HG03457 (cell line): ENCODE measurements around the gene CMSS1.

Experiments used
- ATAC-seq: cut with Tn5 transposase; IDR thresholded peaks from one replicate; pipeline ENCODE4 v1.9.1; 2021; ENCODE audit warnings: moderate number of reproducible peaks; ENCODE audit not compliant: unreplicated experiment

CMSS1 gene

GRCh38 chr3:99978221-99978620 lies 160.6 kb downstream of the CMSS1 start:
- ATAC-seq: no peak

- ATAC-seq: no peak
Measured at GRCh38 chr3:99980606-99981005, 162.9 kb downstream of the CMSS1 start.

GRCh38 chr3:99981138-99981537 lies 163.5 kb downstream of the CMSS1 start:
- ATAC-seq: no peak

DNA sequence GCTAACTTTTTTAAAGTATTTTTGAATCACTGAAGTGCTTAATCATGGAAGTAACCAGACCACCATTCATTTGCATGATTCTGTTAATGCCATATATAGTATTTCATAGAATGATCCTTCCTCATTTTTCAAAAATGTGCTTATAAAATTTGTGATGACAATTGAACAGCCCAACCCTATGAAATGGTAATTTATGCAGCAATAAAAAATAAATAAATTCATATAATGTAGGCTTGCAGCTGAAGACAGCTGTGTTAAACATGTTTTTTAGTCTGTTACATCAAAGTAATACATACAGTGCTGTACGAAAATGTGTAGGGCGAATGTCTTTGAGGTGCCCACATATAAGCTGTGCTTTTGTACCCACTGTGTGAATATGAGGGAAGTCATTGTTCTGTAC lies 165.0 kb downstream of the CMSS1 start:
- ATAC-seq: no peak

GRCh38 chr3:99984139-99984538 lies 166.5 kb downstream of the CMSS1 start:
- no peak for ATAC-seq

GRCh38 chr3:99984668-99985067 lies 167.0 kb downstream of the CMSS1 start:
- ATAC-seq: no peak

DNA sequence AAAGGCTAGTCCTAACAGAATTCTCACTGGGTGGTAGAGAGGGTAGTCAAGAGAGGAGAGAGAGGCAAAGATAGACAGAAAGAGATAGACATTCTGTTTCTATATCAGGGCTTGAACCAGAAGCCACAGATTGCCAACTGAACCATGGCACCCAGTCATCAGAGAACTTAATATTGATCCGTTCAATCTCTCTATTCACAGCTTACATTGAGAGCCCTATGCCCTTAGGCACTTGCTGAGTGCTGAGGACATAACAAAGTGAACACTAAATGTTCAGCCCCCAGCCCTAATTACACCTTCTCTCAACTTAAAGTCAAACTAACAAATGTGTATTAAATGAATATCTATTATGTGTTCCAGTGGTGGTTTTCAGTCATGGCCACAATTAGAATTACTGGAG lies 172.5 kb downstream of the CMSS1 start:
- no peak for ATAC-seq

GRCh38 chr3:99997293-99997692 lies 179.6 kb downstream of the CMSS1 start:
- no peak for ATAC-seq

GRCh38 chr3:99999536-99999935 lies 181.9 kb downstream of the CMSS1 start:
- no peak for ATAC-seq

DNA sequence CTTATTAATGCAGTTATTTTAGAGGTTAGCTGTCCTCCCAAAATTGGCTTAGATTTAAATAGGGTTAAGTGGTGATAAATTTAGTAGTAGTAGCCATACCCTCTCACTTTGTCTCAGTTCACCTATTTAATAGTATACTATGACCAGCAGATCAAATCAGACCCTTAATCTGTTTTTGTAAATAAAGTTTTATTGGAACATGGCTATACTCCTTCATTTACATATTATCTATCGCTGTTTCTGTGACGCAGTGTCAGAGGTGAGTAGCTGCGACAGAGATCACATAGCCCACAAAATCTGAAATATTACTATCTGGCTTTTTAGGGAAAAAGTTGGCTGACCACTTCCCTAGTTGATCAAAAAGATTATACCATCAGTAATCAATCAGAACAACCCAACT lies 183.4 kb downstream of the CMSS1 start:
- ATAC-seq: no peak

GRCh38 chr3:100001526-100002270 lies 184.0 kb downstream of the CMSS1 start:
- no peak for ATAC-seq

DNA sequence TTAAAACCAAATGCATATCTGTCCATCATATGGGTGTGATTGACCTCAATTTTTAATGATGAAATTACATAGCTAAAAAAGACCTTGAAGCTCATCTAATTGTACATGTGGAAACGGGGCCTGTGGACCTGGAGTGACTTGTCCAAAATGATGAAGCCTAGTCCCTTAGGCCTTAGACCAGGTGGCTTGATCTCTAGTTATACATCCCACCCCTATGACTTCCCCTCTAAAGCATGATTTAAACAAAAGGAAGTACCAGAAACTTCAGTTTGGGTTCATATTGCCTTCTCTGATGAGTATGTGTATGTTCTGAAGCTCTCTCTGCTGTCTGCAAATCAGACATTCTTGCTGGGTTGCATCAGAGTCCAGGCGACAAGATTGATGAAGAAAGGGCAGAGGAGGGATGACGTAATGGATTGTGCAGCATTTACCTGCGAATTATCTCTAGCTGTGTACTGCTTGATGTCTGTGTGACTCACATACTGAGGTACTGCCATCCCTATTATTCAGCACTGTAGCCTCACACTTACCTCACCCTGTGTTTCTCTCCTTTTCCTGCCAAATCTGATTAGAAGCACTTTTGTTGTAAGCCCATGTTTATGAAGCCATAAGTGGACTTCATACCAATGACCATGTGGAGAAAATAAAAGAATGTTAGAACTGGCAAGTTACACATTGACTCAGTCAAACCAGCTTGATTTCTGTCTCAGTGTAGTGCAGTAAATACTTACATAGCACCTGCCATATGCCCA lies 185.1 kb downstream of the CMSS1 start:
- ATAC-seq: no peak

DNA sequence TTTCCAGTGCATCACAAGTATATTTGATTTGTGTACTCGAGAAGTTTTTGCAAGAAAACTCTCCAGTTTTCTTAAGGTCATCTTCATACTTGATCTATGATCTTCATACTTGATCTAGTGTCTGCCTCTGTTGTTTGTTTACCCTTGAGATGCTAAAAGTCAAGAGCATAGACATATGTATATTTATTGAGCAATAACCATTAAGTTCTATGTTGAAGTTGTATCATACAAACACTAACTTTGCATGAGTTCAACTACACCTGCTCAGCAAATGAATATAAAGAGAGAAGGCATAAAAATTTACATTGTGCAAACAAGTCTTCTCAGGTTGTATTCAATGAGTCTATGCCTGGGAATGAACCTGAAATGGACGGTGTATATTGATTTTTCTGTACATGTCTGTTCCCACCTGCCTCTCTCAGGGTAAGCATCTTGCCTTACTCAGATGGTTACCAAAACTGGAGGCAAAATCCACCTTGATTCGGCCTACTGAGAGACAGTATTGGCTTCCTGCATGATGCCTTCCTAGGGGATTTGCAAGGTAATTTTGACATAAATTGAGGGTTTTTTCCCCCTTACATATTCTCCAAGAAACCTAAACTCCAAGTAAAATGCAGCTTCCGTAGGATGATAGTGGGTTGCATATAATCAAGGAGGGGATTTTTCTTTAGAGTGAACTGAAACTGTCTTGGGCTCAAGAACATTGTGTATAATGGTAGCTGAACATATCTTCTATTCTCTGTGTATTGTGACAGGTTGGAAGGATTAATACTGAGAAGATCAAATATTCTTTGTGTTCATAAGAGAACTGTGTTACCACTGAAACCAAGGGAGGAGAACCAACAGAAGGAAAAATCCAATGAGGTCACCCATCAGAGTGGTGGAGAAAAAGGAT lies 186.2 kb downstream of the CMSS1 start:
- ATAC-seq: no peak

DNA sequence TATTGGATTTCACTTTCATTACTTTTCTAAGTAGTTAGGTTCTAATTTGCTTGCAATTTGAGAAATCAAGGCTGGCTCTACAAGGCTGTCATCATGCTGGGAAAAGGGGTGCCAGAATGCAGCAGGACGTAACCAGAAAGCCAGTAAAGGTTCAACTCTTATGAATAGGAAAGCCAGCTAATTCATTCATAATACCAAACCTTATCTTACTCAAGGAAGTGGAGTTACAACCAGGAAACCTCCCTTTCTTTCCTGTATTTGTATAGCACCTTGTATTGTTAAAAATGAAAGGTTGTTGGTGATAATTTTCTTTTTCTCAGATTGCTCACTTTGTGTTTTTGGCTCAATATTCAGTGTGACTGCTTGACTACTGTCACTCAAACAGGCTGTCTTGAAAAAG lies 187.3 kb downstream of the CMSS1 start:
- no peak for ATAC-seq

GRCh38 chr3:100005665-100006393 lies 188.2 kb downstream of the CMSS1 start:
- ATAC-seq: no peak

- no peak for ATAC-seq
Measured at GRCh38 chr3:100006570-100007271, 189.1 kb downstream of the CMSS1 start.

DNA sequence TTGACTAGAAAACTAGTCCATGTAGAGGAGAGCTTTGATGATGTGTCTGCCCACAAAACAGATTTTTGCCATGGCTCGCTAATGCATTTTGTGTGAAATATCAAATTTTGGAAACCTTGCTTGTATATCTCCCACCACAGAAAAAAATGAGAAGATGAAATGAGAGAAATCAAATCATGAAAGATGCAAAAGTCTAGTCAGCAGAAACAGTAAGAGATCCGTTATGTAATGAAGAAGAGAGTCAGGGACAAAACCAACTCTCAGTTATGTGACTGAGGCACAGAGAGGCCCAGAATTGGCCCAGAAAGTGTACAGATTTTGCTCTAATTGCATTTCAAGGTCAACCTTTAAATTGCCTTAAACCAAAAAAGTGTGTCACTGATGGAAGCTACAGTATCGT lies 189.7 kb downstream of the CMSS1 start:
- no peak for ATAC-seq

GRCh38 chr3:100008081-100008698 lies 190.5 kb downstream of the CMSS1 start:
- ATAC-seq: no peak

DNA sequence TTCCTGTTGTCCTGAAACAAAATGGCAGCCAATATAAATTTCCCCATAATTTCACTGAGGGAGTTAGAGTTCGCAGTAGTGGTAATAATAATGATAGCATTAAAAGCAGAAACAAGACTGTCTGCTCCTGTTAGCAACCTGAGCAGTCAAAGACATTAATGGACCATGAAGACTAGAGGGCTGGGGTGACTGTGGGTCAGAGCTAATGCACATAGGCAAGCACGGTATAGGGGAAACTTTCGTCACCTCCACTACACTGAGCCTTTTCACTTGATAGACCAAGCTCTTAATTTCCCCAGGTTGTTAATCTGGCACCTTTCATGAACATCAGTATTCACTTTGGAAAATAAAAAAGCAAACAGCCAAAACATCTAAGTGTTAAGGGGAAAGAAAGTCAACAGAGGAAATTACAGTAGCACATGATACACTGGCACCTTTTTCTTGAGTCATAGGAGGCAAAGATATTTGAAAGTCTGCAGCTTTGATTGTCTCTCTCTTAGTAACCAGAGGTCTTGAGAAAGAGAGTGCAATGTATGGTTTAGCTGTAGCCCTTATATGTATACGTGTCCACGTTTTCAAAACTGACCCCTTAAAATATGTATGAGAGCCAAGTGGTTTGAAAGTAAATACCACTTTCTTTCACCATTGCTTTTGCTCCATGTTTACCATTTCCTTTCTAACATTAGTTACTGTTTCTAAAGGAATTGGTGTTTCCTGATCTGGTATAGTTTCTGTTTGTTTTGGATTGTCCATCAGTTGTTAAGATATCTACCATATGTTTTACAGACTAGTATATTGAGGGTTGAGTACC lies 191.8 kb downstream of the CMSS1 start:
- ATAC-seq: no peak
